A549 treated with CpdA at 1 μM for 4 hours (cell line): Measurements from ENCODE around the gene FAR1. TPM values are rescaled to one million over a fixed set of nuclear protein-coding genes. Genes with fewer than 3 reads are reported as not detected.

Source experiments
- total RNA-seq: library from RNA; stranded (reverse); fragments of 200-300 nt; extraction: Qiagen RNA extraction; gene quantifications from 5 replicates; pipeline ENCODE4 v1.2.3, GENCODE V29; 2022; ENCODE audit warnings: low read depth

Gene FAR1, protein sequence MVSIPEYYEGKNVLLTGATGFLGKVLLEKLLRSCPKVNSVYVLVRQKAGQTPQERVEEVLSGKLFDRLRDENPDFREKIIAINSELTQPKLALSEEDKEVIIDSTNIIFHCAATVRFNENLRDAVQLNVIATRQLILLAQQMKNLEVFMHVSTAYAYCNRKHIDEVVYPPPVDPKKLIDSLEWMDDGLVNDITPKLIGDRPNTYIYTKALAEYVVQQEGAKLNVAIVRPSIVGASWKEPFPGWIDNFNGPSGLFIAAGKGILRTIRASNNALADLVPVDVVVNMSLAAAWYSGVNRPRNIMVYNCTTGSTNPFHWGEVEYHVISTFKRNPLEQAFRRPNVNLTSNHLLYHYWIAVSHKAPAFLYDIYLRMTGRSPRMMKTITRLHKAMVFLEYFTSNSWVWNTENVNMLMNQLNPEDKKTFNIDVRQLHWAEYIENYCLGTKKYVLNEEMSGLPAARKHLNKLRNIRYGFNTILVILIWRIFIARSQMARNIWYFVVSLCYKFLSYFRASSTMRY
- total RNA-seq, result 39.3 to 63.8 TPM (median 56.2 TPM) in 5 replicates

GRCh38 chr11:13668102-13668956, at the start of gene FAR1:
Gene FAR1, plus strand, starts transcription at chr11:13668668. Its CDS starts 26,098 bp downstream, at chr11:13694766.

Other genes starting within 250 kb of the FAR1 start
- gene BTBD10, start 205.4 kb upstream of the FAR1 start, total RNA-seq, result 40.3 to 60.5 TPM (median 44.5 TPM) in 5 replicates
- not detected in 5 replicates for gene PTH, start 172.7 kb upstream of the FAR1 start, total RNA-seq